ENCODE data around the gene TMEM163.

TMEM163 gene

GRCh38 chr2:134452042-134452733, 266.6 kb downstream of the TMEM163 start:
- no peak for DNase-seq

GRCh38 chr2:134451347-134451630, 267.5 kb downstream of the TMEM163 start:
- DNase-seq: no peak

- no peak for DNase-seq
Measured at GRCh38 chr2:134449751-134450513, 268.9 kb downstream of the TMEM163 start.

- no peak for DNase-seq
Measured at GRCh38 chr2:134449157-134449556, 269.6 kb downstream of the TMEM163 start.

GRCh38 chr2:134448650-134449049, 270.1 kb downstream of the TMEM163 start:
- no peak for DNase-seq

GRCh38 chr2:134447669-134448068, 271.1 kb downstream of the TMEM163 start:
- no peak for DNase-seq

- peak; percentile 17 for DNase-seq
Measured at GRCh38 chr2:134446383-134447017, 272.3 kb downstream of the TMEM163 start.

GRCh38 chr2:134445985-134446382, 272.8 kb downstream of the TMEM163 start:
- DNase-seq: no peak

- no peak for DNase-seq
Measured at GRCh38 chr2:134445116-134445515, 273.7 kb downstream of the TMEM163 start.

- DNase-seq: no peak
Measured at GRCh38 chr2:134443814-134444480, 274.9 kb downstream of the TMEM163 start.

GRCh38 chr2:134441153-134441863, 277.5 kb downstream of the TMEM163 start:
- DNase-seq: no peak

- DNase-seq: no peak
Measured at GRCh38 chr2:134440336-134440909, 278.4 kb downstream of the TMEM163 start.

GRCh38 chr2:134438371-134438770, 280.4 kb downstream of the TMEM163 start:
- no peak for DNase-seq

- peak; percentile 33 for DNase-seq
Measured at GRCh38 chr2:134436706-134437105, 282.1 kb downstream of the TMEM163 start.

- no peak for DNase-seq
Measured at GRCh38 chr2:134435936-134436335, 282.9 kb downstream of the TMEM163 start.

- no peak for DNase-seq
Measured at GRCh38 chr2:134435505-134435904, 283.3 kb downstream of the TMEM163 start.

- no peak for DNase-seq
Measured at GRCh38 chr2:134433979-134434378, 284.8 kb downstream of the TMEM163 start.

- DNase-seq: no peak
Measured at GRCh38 chr2:134433469-134433868, 285.3 kb downstream of the TMEM163 start.

- DNase-seq: no peak
Measured at GRCh38 chr2:134432435-134432883, 286.3 kb downstream of the TMEM163 start.

- DNase-seq: peak; percentile 11
Measured at GRCh38 chr2:134431838-134432434, 286.9 kb downstream of the TMEM163 start.

GRCh38 chr2:134429886-134430285, 288.9 kb downstream of the TMEM163 start:
- no peak for DNase-seq

GRCh38 chr2:134426721-134427120, 292.1 kb downstream of the TMEM163 start:
- DNase-seq: no peak
